Upper lobe of left lung (tissue), 6 donors: ENCODE measurements around the gene RAC3. TPM values are rescaled to one million over a fixed set of nuclear protein-coding genes. Genes with fewer than 3 reads are reported as not detected.

Experiments used
- ATAC-seq, 2 donors: fragments of 200-7000 bp; cut with Tn5 transposase; one replicate each; pipeline ENCODE4 v1.9.1; 2022; ENCODE audit warnings: mild to moderate bottlenecking in 2 of 2, moderate library complexity in 2 of 2; ENCODE audit not compliant: low FRiP score in 2 of 2
- DNase-seq, 2 donors: peaks; one replicate each; pipeline ENCODE4 v3.0.0-alpha.2; 2019 to 2020
- H3K27ac ChIP-seq, 4 donors: fragments of 200-600 bp; sonication (generic); one replicate each; pipeline ENCODE4 v1.5.1; 2016 to 2019
- H3K27me3 ChIP-seq, 4 donors: fragments of 200-600 bp; sonication (generic); one replicate each; pipeline ENCODE4 v1.5.1; 2017 to 2019
- H3K36me3 ChIP-seq, 4 donors: fragments of 200-600 bp; sonication (generic); one replicate each; pipeline ENCODE4 v1.5.1; 2016 to 2019
- H3K4me1 ChIP-seq, 4 donors: fragments of 200-600 bp; sonication (generic); one replicate each; pipeline ENCODE4 v1.5.1; 2018 to 2019
- H3K4me3 ChIP-seq, 4 donors: fragments of 200-600 bp; sonication (generic); one replicate each; pipeline ENCODE4 v1.5.1; 2017 to 2019; ENCODE audit warnings: mild to moderate bottlenecking in 2 of 4, moderate library complexity in 1 of 4
- H3K9me3 ChIP-seq, 4 donors: fragments of 200-600 bp; sonication (generic); one replicate each; pipeline ENCODE4 v1.5.1; 2018 to 2019
- EP300 ChIP-seq, 4 donors: sonication (generic); formaldehyde crosslinking; IDR thresholded peaks; one replicate each; pipeline ENCODE4 v1.5.1; 2017; ENCODE audit warnings: antibody characterized with exemption in 4 of 4, control low read depth in 2 of 4
- POLR2A ChIP-seq, 4 donors: fragments of 450-650 bp; IDR thresholded peaks; one replicate each; pipeline ENCODE4 v1.5.1; 2016 to 2017; ENCODE audit warnings: antibody characterized with exemption in 4 of 4, mild to moderate bottlenecking in 2 of 4
- POLR2AphosphoS5 ChIP-seq, 2 donors: sonication (generic); formaldehyde crosslinking; IDR thresholded peaks; one replicate each; pipeline ENCODE4 v1.5.1; 2017; ENCODE audit warnings: antibody characterized with exemption in 2 of 2
- WGBS, 2 donors: methylation state at CpG; one replicate each; pipeline ENCODE4 v1.1.5; 2017 to 2018; 5-methylcytosine and 5-hydroxymethylcytosine counted together
- total RNA-seq, 6 donors: library from RNA; depleted of rRNA in 4 of 6; stranded (reverse); fragments of >200 nt in 4 of 6; gene quantifications; one replicate each; pipeline versions ENCODE4 v1.1.0 to v1.2.1, GENCODE V29; 2016 to 2021
- TF ChIP-seq, protein P1 (sequence below), 6 experiments: fragments of 450-650 bp in 4 of 6; fragments of 200-600 bp in 2 of 6; sonication (generic) in 2 of 6; IDR thresholded peaks; one replicate each; pipeline ENCODE4 v1.5.1; 2016 to 2019; ENCODE audit warnings: antibody characterized with exemption in 6 of 6
- donor health status: DM: no; HTN: no; CAD: no; lungs with moderate emphysema.
- donor health status: DM: no; HTN: yes; CAD: no; lungs with severe emphysema.

Gene RAC3
- total RNA-seq = 10 to 100 TPM in 2 of 6 donors, 1 to 10 TPM in 4; 3.0 to 12.6 (median 7.1) TPM

DNA sequence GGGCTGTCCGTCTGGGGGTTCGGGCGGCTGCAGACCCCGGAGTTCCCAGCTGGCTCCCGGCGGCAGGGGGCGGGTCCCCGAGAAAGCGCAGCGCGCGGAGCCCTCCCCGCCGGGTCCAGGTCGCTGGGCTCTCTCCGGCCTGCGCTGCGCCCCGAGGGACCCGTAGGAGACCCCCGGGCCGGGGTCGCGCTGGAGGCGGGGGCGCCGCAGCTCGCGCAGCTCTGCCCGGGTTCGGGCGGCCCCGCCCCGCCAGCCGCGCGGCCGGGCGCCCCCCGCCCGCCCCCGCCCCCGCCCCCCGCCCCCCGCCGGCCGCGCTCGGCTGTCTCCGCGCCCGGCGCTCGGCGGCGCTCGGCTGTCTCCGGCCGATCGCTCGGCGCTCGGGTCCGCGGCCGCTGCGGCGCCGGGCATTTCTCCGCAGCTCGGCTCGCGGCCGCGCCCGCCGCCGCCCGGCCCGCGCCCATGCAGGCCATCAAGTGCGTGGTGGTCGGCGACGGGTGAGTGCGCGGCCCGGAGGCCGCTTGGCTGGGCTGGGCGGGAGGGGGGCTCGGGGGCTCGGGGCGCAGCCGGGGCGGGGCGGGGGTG lies at the start of gene RAC3:
Gene RAC3, plus strand, starts transcription at position 376 of the 582 bp plus-strand sequence. Its CDS starts 84 bp downstream, at position 460.
- peak in 1 of 2 donors; percentile 85 for DNase-seq
- peak within 1 kb of the TSS in 3 of 4 donors; percentile 19 to 74 (median 68) for H3K27ac ChIP-seq
- H3K4me3 ChIP-seq = peak within 1 kb of the TSS; percentile 41 to 61 (median 57)
- H3K36me3 ChIP-seq = peaks cover 0 to 13% (median 4%) of the 10 kb centered on the region in 4 donors
- peaks cover 23 to 35% (median 30%) of the 10 kb centered on the region in 4 donors for H3K4me1 ChIP-seq
- ATAC-seq = no peak
- peaks cover 0 to 5% (median 1%) of the 10 kb centered on the region in 4 donors for H3K27me3 ChIP-seq
- WGBS, 2 donors = no CpG with 5 or more reads among the region's 96 CpGs
- TF ChIP-seq POLR2A (IDR thresholded peaks at IDR 0.05) (no peak), EP300 (IDR thresholded peaks at IDR 0.05) (no peak), POLR2AphosphoS5 (IDR thresholded peaks at IDR 0.05) (no peak)
- TF ChIP-seq, protein P1, sequence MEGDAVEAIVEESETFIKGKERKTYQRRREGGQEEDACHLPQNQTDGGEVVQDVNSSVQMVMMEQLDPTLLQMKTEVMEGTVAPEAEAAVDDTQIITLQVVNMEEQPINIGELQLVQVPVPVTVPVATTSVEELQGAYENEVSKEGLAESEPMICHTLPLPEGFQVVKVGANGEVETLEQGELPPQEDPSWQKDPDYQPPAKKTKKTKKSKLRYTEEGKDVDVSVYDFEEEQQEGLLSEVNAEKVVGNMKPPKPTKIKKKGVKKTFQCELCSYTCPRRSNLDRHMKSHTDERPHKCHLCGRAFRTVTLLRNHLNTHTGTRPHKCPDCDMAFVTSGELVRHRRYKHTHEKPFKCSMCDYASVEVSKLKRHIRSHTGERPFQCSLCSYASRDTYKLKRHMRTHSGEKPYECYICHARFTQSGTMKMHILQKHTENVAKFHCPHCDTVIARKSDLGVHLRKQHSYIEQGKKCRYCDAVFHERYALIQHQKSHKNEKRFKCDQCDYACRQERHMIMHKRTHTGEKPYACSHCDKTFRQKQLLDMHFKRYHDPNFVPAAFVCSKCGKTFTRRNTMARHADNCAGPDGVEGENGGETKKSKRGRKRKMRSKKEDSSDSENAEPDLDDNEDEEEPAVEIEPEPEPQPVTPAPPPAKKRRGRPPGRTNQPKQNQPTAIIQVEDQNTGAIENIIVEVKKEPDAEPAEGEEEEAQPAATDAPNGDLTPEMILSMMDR (IDR thresholded peaks at IDR 0.05) = no peak
- H3K9me3 ChIP-seq = no peaks in the 10 kb centered on the region

GRCh38 chr17:81983011-81983638 lies 48.4 kb upstream of the RAC3 start:
- Histone ChIP-seq H3K27me3 (no peaks in the 10 kb centered on the region), H3K4me3 (no peak overlapping the region), H3K36me3 (peaks cover 7 to 50% (median 29%) of the 10 kb centered on the region in 4 donors), H3K4me1 (peaks cover 8 to 29% (median 18%) of the 10 kb centered on the region in 4 donors), H3K27ac (no peak overlapping the region), H3K9me3 (no peaks in the 10 kb centered on the region)
- TF ChIP-seq POLR2AphosphoS5 (IDR thresholded peaks at IDR 0.05) (no peak), POLR2A (IDR thresholded peaks at IDR 0.05) (no peak), EP300 (IDR thresholded peaks at IDR 0.05) (no peak)
- TF ChIP-seq, protein P1 (IDR thresholded peaks at IDR 0.05) = no peak
- DNase-seq (peak in 1 of 2 donors; percentile 61), ATAC-seq (no peak)
- 93 to 95% methylated on average over 30 to 34 of the region's 35 CpGs for WGBS, 2 donors

GRCh38 chr17:81983639-81984373 lies 47.7 kb upstream of the RAC3 start:
- 93 to 95% methylated on average over 24 to 26 of the region's 26 CpGs for WGBS, 2 donors
- Histone ChIP-seq H3K4me3 (no peak overlapping the region), H3K36me3 (peaks cover 7 to 50% (median 29%) of the 10 kb centered on the region in 4 donors), H3K27me3 (no peaks in the 10 kb centered on the region), H3K27ac (no peak overlapping the region), H3K4me1 (peaks cover 1 to 22% (median 12%) of the 10 kb centered on the region in 4 donors), H3K9me3 (no peaks in the 10 kb centered on the region)
- ATAC-seq (no peak), DNase-seq (no peak)
- TF ChIP-seq EP300 (IDR thresholded peaks at IDR 0.05) = no peak
- TF ChIP-seq, protein P1 (IDR thresholded peaks at IDR 0.05) = no peak
- TF ChIP-seq POLR2AphosphoS5 (IDR thresholded peaks at IDR 0.05) = no peak
- TF ChIP-seq POLR2A (IDR thresholded peaks at IDR 0.05) = no peak

GRCh38 chr17:81984773-81985410 lies 46.6 kb upstream of the RAC3 start:
- ATAC-seq = no peak
- 91 to 94% methylated on average over 19 to 20 of the region's 21 CpGs for WGBS, 2 donors
- H3K4me3 ChIP-seq = no peak overlapping the region
- TF ChIP-seq, protein P1 (IDR thresholded peaks at IDR 0.05) = no peak
- no peak for TF ChIP-seq POLR2AphosphoS5 (IDR thresholded peaks at IDR 0.05)
- TF ChIP-seq POLR2A (IDR thresholded peaks at IDR 0.05) = no peak
- no peak for TF ChIP-seq EP300 (IDR thresholded peaks at IDR 0.05)
- H3K4me1 ChIP-seq = peaks cover 0 to 16% (median 9%) of the 10 kb centered on the region in 4 donors
- DNase-seq = peak in 1 of 2 donors; percentile 38
- H3K9me3 ChIP-seq = no peaks in the 10 kb centered on the region
- H3K27ac ChIP-seq = no peak overlapping the region
- H3K36me3 ChIP-seq = peaks cover 7 to 50% (median 29%) of the 10 kb centered on the region in 4 donors
- H3K27me3 ChIP-seq = no peaks in the 10 kb centered on the region
